Activated T-cell treated with anti-CD3 and anti-CD28 coated beads for 24 hours (primary cell): ENCODE measurements around the gene JAZF1.
A peak's percentile ranks its signal among the peaks of the same experiment; 100 is the strongest.

Experiments used
- DNase-seq: peaks from one replicate; pipeline ENCODE4 v3.0.0-alpha.2; 2020; ENCODE audit warnings: low read depth

Gene JAZF1

DNA sequence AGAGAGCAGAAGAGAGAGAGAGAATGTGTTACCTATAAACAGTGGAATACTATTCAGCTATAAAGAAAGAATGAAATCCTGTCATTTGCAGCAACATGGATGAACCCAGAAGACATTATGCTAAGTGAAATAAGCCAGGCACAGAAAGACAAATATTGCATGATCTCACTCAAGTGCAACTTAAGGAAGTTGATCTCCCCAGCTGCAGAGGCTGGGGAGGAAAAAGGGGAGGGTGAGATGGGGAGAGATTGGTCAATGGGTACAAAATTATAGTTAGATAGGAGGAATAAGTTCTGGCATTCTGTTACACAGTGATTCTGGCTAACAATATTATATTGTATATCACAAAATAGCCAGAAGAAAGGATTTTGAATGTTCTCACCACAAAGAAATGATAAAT is 11.2 kb upstream of the JAZF1 start:
- DNase-seq = no peak

DNA sequence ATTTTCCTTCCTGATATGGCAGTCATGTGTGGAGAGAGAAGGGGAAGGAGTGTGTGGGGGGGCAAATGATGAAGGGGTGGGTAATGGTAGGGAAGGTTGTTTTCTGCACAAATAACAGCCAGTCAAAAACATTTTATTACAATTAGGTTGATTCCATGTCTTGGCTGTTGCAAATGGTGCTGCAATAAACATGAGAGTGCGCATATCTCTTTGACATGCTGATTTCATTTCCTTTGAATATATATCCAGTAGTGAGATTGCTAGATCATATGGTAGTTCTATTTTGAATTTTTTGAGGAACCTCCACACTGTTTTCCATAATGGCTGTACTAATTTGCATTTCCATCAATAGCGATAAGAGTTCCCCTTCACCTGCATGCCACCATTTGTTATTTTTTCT is 10.6 kb upstream of the JAZF1 start:
- DNase-seq = no peak

DNA sequence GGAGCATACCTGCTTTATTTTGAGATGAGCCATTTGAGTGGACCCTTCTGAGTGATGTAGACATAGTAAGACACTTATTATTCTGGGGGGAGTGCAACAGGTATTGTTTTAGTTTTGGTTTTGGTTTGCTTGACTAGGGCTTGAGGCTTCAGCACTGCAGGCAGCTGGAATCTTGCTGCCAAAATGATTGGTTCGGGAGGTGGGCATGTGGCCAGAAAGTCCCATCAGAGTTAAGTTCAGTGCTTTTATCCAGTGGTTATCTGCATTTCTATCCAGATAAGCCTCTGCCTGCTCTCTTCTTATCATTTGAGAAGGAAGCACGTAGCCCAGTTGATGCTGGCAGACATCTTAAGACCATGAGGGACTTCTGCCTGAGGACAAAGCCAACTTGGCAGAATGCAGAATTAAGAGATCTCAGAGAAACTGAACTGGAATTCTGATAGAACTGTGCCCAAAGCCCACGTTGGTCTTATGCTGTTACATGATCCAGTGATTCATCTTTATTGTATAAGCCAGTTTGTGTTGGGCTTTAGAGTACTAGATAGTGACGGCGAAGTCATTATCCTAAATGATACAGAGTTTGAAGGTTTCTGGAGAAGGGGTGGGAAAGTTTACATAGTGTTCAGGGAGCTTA is 9.6 kb upstream of the JAZF1 start:
- DNase-seq = no peak

DNA sequence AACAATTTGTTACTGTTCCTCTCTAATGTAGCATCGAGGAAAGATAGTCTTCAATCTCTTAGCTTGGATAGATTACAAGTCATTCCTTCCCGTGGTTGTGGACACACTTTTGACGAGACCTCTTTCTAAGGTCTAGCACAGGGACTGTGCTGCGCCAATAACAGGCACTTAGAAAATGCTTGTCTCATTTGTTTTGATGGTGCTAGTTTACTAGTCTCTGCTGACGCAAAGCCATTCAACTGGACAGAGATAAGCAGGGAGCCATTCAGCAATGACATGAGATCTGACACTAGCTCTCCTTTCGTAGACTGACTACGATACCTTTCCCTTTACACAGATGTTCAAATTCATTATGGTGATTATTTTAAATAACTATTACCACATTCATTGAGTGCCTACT is 6.4 kb upstream of the JAZF1 start:
- no peak for DNase-seq

DNA sequence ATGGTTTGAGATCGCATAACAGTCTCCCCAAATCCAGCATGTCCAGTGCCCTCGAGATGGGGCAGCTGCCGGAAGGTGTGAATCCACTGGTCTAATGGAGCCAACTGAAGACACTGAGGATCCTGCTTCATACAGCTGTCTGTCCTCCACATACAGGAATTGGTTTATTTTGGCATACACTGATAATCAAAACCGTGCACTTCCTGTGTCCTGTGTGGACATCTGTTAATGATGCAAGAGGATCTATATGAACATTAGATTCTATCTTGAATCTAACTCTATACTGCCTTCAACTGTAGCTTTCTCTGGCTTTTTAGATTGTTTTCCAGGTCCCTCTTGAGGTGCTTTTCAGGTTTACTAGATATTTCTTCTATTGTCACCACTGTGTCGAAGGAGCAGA is 3.0 kb upstream of the JAZF1 start:
- no peak for DNase-seq

DNA sequence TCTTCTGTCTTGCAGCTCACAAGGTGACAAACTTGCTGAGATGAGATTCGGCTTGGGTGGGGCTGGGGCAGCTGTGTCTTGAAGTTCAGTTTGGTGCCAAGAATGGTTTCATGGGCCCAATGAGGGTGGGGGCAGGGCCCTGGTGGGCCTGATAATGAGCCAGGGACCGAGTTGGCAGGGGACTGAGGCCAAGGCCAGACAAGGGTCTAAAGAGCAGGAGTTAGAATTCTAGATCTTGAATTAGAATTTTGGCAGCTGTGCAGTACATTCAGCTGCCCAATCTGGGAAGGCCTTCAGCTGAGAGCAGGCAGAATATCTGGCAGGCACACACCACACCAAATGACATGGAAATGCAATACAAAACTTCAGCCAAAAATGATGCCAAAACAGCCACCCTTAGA is 1.5 kb upstream of the JAZF1 start:
- DNase-seq = no peak

DNA sequence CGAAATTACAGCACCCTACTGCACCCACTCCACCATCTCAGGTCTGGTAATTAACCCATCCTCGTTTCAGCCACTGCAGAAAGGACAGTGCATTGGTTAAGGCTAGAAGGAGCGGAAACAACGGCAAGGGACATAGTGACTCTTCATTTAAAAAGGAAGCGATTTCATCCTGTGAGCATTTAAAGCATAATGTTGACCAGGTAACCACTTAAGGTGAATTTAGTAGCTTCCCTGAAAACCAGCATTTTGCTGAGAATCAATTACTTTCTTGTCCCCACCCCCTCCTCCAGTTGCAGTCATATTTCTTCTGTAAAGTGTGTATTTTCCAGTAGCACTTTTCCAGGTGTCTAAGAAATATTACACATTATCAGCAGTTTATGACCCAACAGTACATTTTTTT is 821 bp upstream of the JAZF1 start:
- DNase-seq = no peak

DNA sequence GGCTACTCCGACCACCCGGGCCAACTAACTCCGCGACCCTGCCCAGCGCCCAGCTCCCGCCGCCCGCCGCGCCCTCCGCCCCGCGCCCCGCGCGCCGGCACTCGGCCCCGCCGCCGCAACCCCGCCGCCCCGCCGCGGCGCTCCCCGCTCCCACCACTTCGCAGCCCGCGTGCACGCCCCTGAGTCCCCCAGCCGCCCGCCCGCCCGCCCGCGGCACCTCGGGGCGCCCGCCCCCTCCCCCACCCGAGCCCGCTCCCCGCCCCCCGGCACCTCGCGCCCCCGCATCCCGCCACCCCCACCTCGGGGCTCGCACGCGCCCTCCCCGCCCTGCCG is 598 bp downstream of the JAZF1 start:
- DNase-seq = no peak

DNA sequence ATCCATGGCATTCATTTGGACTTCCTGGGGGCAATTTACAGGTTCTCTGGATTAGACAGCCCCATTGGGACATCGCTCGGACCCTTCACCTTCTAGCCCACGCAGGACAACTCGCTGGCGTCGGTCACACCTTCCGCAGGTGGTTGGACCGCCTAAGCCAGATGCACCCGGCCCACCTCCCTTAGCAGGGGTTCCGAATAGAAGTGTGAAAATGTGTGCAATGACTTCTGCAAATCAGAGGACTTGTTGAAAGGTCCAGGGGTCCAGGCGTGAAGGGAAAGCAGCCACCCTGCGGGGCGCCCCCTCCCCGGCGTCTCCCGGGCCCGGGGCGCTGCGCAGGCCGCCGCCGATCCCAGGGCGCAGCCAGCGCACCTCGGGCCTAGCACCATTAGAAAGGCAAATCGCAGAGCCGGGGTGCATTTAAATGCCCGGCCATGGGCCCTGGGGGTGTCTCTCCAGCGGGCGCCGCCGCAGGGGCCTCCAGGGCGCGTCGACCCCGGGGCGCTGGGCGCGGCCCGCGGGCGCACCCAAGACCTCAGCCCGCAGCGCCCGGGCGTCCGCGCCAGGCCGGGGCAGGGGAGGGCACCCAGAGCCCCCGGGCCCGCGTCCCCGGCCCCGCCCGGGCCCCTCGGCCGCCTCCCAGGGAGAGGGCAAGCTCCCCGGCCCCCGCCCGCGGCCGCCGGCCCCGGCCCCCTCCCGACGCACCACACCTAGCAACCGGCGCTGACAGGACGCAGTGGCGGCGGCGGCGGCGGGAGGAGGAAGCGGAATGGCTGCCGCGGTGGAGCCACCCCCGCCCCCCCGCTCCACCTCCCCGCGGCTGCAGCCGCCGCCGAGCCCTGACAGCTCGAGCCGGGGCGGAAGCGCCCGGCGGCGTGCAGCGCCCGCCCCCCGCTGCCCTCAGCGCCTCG is 1.2 kb downstream of the JAZF1 start:
- peak; percentile 59 for DNase-seq

DNA sequence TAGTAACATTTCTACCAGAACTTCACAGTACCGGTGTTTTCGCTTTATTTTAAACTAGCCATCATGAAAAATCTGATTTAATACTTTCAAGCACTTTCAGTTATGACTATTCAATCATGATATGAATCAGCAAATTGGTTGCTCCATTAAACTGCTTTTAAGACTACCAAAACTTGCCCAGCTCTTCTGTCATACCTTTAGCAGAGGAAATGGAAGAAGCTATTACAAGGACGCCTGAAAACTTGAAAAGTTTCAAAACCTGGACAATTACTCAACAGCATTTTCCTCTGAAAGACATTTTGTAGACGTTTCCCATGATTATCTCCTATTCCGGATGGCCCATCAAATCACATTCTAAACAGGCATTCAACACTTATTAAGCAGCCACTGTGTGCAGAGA is 2.0 kb downstream of the JAZF1 start:
- no peak for DNase-seq

DNA sequence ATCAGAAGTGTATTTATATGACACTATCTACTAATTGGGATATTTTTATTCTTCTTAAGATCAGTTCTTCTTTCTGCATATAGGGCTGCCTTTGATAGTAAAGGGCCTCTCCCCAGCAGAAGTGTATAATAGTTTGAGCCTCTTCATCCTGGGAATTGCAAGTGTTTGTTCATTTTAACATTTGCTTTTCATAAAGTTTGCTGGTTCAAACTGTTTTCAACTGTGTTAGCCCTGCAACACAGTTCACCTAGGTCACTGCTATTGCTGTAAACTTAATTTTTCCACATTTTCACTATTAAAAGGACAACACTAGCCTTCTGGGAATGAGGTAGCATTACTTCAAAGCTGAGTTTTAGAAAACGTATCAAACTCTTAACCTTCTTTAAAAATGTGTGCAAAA is 2.8 kb downstream of the JAZF1 start:
- no peak for DNase-seq

DNA sequence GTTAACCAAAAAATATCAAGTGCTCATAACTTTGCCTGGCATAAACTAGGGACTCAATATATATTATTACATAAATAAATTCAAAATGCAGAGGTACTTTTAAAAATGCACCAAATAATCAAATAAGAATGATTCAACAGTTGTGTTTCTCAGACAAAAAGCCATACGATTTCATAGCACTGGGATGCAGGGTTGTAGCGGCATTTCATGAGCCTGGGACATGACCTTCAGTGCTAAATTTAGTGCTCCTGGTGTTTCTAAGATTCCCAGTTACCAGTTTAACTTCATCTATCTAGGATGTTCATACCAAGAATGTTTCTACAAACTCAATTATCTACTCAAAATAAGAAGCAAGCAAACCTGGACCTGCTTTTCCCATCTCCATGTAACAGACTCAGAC is 4.0 kb downstream of the JAZF1 start:
- no peak for DNase-seq

DNA sequence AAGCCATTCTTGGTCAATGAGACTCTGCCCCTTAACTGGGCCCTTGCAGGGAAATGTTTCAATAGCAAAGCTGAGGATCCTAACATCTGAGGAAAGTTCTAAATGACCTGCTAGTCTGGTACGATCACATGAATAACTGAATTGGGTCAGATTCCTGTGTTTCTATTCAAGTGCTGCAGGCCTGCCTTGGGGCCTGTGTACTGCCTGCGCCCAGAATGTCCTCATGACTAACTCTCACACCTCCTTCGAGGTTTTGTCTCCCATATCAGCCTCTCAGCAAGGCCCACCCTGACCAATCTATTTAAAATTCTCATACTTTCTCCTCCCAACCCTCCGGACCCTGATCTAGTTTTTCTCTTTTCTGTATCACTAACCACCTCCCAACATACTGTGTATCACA is 4.4 kb downstream of the JAZF1 start:
- DNase-seq = no peak

DNA sequence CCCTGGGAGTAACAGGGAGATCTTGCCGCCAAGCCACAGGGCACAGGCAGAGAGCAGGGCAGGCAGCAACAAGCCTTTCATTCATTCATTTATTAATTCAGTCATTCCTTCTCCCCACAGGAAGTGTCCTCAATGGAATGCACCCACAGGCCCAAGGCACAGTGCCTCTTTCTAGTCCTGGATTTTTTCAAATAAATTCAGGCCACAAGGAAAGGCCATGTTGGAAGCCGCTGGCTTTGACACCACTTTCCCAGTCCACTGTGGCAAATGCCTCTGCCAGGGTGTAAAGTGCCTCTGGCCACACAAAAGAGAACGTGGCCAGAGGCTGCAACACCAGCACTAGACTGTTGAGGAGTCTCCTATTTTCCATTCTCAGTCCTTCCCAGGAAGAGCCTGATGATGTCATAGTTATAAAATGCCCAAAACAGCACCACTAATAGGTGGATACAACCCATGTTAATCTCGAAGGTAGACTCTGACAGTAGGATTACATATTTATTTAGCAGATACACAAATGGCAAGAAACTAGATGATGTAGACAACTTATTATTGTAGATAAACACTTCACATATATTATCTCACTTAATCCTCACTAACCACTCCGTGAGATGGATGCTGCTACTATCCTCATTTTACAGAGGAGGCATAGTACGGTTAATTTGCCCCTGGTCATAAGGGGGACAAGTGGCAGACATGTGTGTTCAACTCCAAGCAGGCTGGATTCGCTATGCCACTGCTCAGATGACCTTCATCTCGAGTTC is 5.5 kb downstream of the JAZF1 start:
- no peak for DNase-seq

DNA sequence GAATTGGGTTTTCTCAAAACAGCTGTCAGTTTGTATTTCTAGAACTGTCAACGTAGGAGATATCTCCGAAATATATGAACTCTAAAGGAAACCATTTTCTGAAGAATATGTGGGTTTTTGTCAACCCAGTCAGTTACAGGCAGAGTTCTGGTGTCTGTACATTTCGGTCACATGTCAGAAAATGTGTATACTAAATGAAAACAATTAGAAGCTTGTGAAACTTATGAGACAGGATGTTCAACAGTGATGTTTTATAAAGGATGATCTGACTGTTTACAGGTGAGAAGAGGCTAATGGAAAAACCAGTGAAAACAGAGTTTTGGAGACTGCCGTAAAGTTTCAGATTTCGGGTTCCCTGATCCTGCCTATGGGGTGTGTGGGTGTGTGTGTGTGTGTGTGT is 6.2 kb downstream of the JAZF1 start:
- no peak for DNase-seq

DNA sequence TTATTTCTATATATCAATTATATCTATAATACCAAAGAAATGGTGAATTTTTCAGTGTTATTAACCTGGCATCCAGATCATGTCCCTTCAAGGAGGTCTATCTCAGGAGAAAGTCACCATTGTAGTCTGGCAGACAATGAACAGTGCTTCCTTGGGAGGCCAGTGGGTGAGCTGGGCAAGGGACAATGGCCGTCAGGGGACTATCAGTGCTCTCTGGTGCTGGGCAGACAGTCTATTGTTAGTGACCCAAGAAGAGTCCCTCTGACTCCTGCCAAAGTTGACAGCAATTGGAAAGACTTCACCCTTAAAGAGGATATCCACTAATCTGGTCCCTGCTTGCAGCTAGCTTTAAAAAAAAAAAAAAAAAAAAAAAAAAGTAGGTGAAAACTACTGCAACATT is 7.1 kb downstream of the JAZF1 start:
- DNase-seq = no peak

DNA sequence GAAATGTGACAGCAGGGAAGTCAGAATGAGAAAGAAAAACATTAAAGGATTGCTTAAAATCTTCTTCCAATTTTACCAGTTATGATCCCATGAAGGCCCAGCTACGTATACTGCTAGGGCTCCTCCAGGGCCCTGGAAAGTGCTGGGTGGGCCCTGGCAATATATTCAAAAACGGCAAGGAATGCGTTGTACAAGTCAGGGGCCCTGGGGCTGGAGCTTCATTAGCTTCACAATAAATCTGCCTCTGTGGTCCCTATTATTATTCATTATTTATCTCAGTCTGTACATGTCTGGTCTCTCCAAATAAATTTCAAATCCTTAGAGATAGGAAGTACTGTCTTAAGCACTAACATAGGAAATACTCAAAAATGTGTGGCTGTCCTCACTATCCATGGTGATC is 7.6 kb downstream of the JAZF1 start:
- DNase-seq = no peak

DNA sequence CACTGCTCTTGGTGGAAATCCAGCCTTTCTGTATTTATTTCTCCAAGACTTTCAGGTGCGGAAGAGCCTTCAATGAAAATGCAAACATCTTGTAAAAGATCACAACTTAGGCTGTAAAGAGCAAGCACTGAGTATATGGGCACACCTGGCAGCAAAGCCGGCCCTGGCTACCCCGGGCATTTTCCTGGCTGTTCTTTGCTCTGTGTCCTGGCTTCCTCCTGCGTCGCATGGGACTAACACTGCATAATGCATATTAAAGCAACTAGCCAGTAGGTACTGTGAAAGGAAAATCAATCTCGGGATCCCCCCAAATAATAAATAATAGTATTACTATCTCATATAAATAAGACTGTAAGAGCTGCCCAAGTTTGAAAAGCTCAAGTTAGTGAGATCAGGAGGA is 9.9 kb downstream of the JAZF1 start:
- no peak for DNase-seq

DNA sequence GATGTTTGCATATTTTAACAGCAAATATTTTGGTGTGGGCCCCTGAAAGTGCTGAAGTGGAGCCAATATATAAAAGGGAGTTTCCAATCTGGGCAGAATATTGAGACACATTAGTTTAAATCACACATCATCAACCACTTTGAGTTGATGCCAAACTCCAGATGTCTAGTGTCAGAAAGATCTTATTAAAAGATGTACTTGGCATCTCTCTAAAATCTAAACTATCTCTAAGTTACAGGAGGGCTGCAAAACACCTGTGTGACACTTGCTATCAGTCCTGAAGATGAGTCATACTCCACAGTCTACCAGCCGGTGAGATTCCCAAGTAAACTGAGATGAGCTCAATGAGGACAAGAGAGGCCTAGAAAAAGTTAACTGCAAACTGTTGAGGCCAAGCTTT is 11.4 kb downstream of the JAZF1 start:
- no peak for DNase-seq

DNA sequence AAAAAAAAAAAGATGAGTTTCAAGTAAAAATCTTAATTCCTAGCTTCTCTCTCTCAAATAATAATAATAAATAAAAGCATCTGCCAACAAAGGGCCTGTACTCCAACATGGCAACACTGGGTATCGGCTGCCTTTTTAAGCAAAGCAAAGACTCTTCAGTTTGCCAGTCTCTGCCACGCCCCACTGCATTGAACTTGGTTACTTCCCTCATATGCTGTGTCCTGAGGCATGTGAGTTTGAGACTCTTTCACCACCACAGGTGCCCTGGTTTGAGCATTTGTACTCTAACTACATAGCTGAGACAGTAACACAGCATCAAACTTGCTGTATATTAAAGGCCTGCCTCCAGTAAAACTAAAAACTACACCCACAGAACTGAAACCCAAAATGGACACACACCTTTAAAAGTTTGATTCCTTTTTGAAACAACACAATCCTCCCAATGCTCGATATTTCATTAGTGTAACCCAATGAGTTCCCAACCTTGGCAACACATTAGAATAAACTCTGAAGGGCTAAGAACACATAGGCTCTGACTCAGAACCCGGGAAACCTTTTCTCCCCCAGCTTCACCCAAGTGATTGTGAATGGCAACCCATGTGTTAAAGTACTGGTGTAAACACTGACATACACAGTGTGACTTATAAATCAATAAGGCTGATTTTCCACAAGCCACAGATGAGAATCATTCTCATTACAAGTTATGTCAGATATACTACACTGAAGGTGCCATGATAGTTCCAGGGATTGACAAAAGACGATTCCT is 12.0 kb downstream of the JAZF1 start:
- no peak for DNase-seq

DNA sequence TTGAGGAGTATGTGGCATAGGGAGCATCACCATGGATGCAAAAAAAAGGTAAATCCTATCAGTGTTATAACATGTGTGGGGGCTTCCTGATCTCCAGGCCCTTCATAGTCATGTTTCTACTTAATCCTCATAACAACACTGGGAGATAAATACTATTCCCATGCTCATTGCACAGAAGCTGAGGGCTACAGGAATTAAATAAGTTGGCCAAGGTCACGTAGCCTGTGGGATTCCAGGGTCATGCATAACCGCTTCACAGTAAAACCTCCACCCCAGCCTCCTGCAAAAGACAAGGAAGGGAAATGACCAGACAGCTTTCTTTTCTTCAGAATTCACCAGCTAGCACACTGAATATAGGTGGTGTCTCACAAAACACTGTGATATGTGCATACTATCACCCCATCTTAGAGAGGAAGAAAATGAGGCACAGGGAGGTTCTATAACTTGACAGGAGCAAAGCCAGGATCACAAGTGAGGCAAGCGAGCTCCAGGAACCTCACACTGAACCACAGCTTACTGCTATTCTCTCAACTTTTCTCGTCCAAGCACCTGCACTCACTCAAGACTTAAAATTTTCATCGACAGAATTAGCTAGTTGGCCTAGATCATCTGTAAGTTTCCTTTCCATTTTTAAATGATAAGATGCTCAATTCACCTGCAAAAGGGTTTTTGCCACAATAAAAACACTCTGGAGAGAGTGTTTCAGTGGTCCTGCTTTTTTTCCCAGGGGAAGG is 13.4 kb downstream of the JAZF1 start:
- DNase-seq = no peak
